Cardiac ventricle fibroblast (primary cell): Measurements from ENCODE around the gene SREK1. TPM values are rescaled to one million over a fixed set of nuclear protein-coding genes. Genes with fewer than 3 reads are reported as not detected.

Experiments
- total RNA-seq: library from RNA; depleted of rRNA; stranded (reverse); fragments of >200 nt; gene quantifications from 2 replicates; pipeline ENCODE4 v1.2.3, GENCODE V29; 2015

Gene SREK1
- 16.1 and 24.1 TPM in 2 replicates for total RNA-seq

DNA sequence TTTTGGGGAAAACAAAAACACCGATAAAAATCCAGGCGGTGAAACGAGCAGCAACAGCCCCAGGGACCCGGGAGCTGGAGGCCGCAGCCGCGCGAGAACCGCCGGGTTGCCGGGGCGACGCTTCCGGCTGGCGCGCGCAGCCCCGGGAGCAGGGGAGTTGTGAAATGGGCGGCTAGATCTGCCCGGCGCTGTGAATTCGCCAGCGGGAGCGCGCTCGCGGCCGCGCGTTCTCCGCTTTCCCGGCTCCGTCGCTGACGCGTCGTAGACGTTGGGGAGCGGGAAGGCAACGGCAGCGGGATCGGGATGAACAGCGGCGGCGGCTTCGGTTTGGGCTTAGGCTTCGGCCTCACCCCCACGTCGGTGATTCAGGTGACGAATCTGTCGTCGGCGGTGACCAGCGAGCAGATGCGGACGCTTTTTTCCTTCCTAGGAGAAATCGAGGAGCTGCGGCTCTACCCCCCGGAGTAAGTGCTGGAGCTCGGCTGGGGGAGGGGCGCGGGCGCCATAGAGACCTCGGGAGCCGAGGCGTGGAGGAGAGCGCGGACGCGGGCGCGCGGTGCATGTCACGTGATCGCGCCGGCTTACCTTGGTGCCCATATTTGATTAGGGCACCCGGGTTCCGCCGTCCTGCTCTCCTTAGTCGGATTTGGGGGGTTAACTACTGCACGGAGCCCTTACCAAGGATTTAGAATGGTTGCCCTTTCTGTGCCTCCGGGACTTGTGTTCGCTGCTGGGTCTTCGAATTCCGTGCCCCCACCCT, at the start of gene SREK1:
SREK1 (plus strand) TSS at position 227 of the 760 bp plus-strand sequence; CDS start at position 304, 77 bp downstream.

Other genes with a start within 250 kb of the SREK1 start
- 39.5 and 44.5 TPM in 2 replicates for gene ERBIN, start 217.7 kb upstream of the SREK1 start, total RNA-seq